ENCODE measurements around the gene NWD2.

Gene NWD2

GRCh38 chr4:37436546-37436945 lies 192.0 kb downstream of the NWD2 start:
- in situ Hi-C loops (cut with MboI; ENCODE audit: low sequenced_read_pairs), result no loop called here

- in situ Hi-C loops (cut with MboI; ENCODE audit: low sequenced_read_pairs), result no loop called here
Measured at GRCh38 chr4:37437163-37437562, 192.6 kb downstream of the NWD2 start.

- in situ Hi-C loops (cut with MboI; ENCODE audit: low sequenced_read_pairs), result no loop called here
Measured at GRCh38 chr4:37438564-37439279, 194.2 kb downstream of the NWD2 start.

GRCh38 chr4:37439809-37440474 lies 195.4 kb downstream of the NWD2 start:
- in situ Hi-C loops (cut with MboI; ENCODE audit: low sequenced_read_pairs), result no loop called here

GRCh38 chr4:37440501-37440900 lies 196.0 kb downstream of the NWD2 start:
- in situ Hi-C loops (cut with MboI; ENCODE audit: low sequenced_read_pairs), result no loop called here

- in situ Hi-C loops (cut with MboI; ENCODE audit: low sequenced_read_pairs), result no loop called here
Measured at GRCh38 chr4:37441231-37442061, 196.9 kb downstream of the NWD2 start.

GRCh38 chr4:37442062-37442323 lies 197.4 kb downstream of the NWD2 start:
- in situ Hi-C loops (cut with MboI; ENCODE audit: low sequenced_read_pairs), result no loop called here

GRCh38 chr4:37443137-37443536 lies 198.6 kb downstream of the NWD2 start:
- in situ Hi-C loops (cut with MboI; ENCODE audit: low sequenced_read_pairs), result no loop called here

- in situ Hi-C loops (cut with MboI; ENCODE audit: low sequenced_read_pairs), result no loop called here
Measured at GRCh38 chr4:37445023-37445422, 200.5 kb downstream of the NWD2 start.

GRCh38 chr4:37446016-37446415 lies 201.5 kb downstream of the NWD2 start:
- in situ Hi-C loops (cut with MboI; ENCODE audit: low sequenced_read_pairs), result no loop called here

- in situ Hi-C loops (cut with MboI; ENCODE audit: low sequenced_read_pairs), result no loop called here
Measured at GRCh38 chr4:37447886-37448285, 203.3 kb downstream of the NWD2 start.

GRCh38 chr4:37450309-37450708 lies 205.8 kb downstream of the NWD2 start:
- in situ Hi-C loops (cut with MboI; ENCODE audit: low sequenced_read_pairs), result no loop called here

- in situ Hi-C loops (cut with MboI; ENCODE audit: low sequenced_read_pairs), result no loop called here
Measured at GRCh38 chr4:37450911-37451310, 206.4 kb downstream of the NWD2 start.

GRCh38 chr4:37451656-37452055 lies 207.1 kb downstream of the NWD2 start:
- in situ Hi-C loops (cut with MboI; ENCODE audit: low sequenced_read_pairs), result no loop called here

GRCh38 chr4:37452952-37453280 lies 208.4 kb downstream of the NWD2 start:
- in situ Hi-C loops (cut with MboI; ENCODE audit: low sequenced_read_pairs), result no loop called here

- in situ Hi-C loops (cut with MboI; ENCODE audit: low sequenced_read_pairs), result no loop called here
Measured at GRCh38 chr4:37453281-37453998, 208.9 kb downstream of the NWD2 start.

GRCh38 chr4:37453999-37454800 lies 209.7 kb downstream of the NWD2 start:
- in situ Hi-C loops (cut with MboI; ENCODE audit: low sequenced_read_pairs), result no loop called here

GRCh38 chr4:37455301-37456131 lies 211.0 kb downstream of the NWD2 start:
- in situ Hi-C loops (cut with MboI; ENCODE audit: low sequenced_read_pairs), result no loop called here

GRCh38 chr4:37461801-37462200 lies 217.3 kb downstream of the NWD2 start:
- in situ Hi-C loops (cut with MboI; ENCODE audit: low sequenced_read_pairs), result no loop called here

All from HL-60/S4 treated with retinoic acid at 250 ng/mL for 4 days and 3 days (cell line).